IPS-NIHi7 (cell line): Measurements from ENCODE around the gene RABGAP1L.
"Not testable (repeated sequence)": the region's sequence is repeated elsewhere in the genome, so short reads cannot be mapped to it uniquely, and the experiment has no call there.

ENCODE experiments used
- DNase-seq: peaks from one replicate; pipeline ENCODE4 v3.0.0; 2012; ENCODE audit warnings: mixed read lengths; ENCODE audit errors: extremely low spot score

The RABGAP1L gene

DNA sequence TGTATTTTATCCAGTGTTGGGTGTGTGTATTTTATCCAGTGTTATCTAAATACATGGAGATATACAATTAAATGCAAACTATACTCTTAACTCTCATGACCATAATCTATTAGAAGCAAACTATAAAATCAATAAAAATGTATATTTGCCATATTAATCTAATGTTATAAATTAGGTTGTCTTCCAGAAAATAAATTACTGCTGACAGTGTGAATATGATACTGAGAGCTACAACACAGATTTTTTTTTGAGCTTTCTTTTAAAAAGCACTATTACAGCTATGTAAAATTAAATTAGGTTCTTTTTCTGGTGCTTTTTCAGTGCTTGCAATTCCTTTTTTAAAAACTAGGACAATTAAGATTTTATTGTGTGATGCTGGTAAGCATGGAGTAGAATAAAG, 269.4 kb downstream of the RABGAP1L start:
- no peak for DNase-seq

GRCh38 chr1:174433451-174433850, 274.1 kb downstream of the RABGAP1L start:
- no peak for DNase-seq

DNA sequence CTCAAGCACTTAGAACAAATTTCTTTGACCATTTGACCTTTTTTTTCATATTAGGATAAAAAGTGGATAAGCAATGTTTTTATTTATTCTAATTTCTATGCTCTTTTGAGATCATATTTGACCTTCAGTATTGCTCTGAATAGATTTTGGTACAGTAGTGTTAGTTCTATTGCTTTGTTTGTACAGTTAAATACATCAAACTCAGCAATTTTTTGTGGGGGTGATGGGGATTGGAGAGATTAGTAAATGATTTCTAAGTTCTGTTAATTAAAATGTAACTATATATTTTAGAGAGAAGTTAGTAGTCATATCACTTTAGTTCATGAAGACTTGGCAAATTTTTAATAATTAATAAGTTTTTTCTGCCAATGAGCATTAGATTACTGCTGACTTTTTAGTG, 286.0 kb downstream of the RABGAP1L start:
- no peak for DNase-seq

DNA sequence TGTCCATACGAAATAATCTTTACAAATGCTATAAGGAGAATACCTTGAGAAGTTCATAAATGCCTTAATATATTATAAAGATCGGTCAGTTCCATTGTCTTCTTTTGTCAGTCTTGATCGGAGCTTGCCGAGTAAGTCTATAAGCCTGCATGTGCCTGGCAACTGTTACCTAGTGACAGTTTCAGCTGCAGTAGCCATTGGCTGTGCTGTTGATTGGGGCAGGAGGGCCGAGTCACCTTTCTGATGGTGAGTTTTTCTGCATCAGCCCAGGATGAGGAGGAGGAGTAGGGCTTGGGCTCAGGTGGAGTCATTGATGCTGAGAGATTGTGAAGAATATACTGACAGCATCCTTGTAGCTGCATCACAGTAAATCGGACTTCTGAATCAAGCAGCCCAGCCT, 286.5 kb downstream of the RABGAP1L start:
- DNase-seq, result peak; percentile 30

DNA sequence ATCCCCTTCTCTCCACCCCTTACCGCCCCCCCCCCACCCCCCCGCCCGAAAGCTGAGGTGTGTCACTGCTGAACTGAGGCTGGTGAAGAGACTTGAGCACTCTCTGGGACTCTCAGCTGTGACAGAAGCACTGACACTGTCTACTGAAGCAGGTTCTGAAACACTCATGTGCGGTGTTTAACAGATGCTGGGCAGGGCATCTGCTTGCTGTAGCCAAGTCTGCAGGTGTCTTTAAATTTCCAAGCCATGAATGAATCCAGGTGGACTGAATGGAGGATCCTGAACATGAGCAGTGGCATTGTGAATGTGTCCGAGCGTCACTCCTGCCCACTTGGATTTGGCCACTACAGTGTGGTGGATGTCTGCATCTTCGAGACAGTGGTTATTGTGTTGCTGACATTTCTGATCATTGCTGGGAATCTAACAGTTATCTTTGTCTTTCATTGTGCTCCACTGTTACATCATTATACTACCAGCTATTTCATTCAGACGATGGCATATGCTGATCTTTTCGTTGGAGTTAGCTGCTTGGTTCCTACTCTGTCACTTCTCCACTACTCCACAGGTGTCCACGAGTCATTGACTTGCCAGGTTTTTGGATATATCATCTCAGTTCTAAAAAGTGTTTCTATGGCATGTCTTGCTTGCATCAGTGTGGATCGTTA, 288.7 kb downstream of the RABGAP1L start, which contains the start of gene GPR52:
TSS of gene GPR52 (plus strand) at position 99 of the 665 bp plus-strand sequence. CDS start at position 247, 148 bp downstream.
- DNase-seq, result no peak

DNA sequence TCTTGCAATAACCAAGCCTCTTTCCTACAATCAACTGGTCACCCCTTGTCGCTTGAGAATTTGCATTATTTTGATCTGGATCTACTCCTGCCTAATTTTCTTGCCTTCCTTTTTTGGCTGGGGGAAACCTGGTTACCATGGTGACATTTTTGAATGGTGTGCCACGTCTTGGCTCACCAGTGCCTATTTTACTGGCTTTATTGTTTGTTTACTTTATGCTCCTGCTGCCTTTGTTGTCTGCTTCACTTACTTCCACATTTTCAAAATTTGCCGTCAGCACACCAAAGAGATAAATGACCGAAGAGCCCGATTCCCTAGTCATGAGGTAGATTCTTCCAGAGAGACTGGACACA, 289.2 kb downstream of the RABGAP1L start:
- no peak for DNase-seq

DNA sequence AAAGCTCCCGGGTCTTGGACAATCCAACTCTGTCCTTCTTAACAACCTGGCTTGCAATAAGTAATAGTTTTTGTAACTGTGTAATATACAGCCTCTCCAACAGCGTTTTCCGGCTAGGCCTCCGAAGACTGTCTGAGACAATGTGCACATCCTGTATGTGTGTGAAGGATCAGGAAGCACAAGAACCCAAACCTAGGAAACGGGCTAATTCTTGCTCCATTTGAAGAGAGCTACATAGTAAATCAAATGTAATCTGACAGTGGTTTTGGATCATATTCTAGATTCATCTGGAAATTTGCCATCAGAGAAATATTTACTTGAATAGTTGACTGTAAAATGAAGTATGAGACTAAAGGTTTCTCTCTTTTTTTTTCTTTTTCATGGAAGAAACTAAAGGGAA, 289.7 kb downstream of the RABGAP1L start:
- no peak for DNase-seq

- peak; percentile 23 for DNase-seq
These were observed 292.1 kb downstream of the RABGAP1L start for GRCh38 chr1:174451408-174451807.

DNA sequence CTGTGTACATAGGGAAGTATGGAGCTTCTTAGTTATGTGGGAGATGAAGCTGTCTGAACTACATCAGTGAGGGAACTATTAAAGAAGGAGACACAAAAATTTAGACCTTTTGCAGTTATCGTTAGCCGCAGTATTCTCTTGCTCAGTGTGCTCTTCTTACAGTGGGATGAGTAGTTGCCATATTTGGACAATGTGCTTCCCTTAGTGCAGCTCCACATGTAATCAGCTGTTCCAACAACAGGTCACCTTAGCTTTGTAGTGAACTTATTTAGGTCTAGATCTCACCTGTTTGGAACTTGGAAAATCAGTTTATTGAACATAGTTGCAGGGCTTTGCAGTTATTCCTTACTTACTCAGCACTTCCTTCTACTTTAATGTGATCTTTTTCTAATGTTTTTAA, 306.5 kb downstream of the RABGAP1L start:
- no peak for DNase-seq

GRCh38 chr1:174466607-174467006, 307.3 kb downstream of the RABGAP1L start:
- DNase-seq, result no peak

GRCh38 chr1:174469052-174469451, 309.7 kb downstream of the RABGAP1L start:
- DNase-seq, result no peak

DNA sequence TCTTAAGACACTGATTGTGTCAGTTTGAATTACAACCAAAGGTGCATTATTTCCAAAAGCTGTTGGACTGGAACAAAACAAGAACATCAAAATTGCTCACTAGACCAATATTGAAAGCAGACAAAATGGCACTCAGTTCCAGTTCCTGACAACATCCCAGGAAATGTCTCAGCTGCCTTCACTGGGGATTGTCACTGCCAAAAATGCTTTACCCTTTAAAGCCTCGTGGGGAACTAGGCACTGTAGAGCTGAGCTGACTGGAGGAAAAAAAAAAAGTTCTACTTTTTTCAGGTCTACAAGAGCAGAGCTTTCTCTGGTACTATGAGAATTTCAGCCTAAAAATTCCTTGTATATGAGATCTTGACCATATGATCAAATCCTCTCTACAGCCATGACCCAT, 310.4 kb downstream of the RABGAP1L start:
- DNase-seq, result no peak

GRCh38 chr1:174479281-174479680, 320.0 kb downstream of the RABGAP1L start:
- no peak for DNase-seq

DNA sequence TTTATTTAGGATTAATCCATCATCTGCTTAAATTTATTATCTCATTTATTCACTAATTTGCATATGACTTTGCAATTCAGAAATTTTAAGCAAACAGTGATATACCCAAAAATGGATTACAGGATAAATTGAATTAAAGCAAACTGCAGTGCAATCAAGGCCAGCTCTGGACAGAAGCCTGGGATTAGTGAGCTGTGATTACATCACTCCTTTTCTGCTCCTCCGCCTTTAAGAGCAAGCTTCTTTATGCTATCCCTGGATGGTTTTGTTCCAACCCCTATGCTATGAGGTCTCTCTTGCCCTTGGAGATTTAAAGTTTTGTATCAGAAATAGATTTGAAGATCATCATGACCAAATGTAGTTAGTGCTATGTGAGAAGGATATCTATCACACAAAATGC, 321.0 kb downstream of the RABGAP1L start:
- no peak for DNase-seq

DNA sequence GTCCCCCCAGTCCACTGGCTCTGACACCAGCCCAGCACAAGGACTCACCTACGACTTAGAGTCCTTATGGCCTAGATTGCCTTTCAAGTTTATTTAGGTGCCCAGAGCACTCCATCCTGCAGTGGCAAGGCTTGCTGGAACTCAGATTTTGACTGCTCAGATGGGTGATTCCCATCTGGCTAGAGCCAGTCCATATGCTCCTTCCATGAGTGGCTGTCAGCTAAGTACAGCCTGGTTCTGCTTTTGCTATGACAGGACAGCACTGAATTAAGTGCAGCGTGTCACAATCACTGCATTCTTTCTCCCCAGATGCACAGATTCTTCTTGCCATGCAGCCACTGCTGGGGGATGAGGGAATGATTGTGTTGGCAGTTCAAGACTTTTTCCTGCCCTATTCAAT, 332.3 kb downstream of the RABGAP1L start:
- no peak for DNase-seq

- no peak for DNase-seq
These were observed 338.2 kb downstream of the RABGAP1L start for GRCh38 chr1:174497478-174497877.

GRCh38 chr1:174516755-174517154, 357.4 kb downstream of the RABGAP1L start:
- not testable (repeated sequence) for DNase-seq

DNA sequence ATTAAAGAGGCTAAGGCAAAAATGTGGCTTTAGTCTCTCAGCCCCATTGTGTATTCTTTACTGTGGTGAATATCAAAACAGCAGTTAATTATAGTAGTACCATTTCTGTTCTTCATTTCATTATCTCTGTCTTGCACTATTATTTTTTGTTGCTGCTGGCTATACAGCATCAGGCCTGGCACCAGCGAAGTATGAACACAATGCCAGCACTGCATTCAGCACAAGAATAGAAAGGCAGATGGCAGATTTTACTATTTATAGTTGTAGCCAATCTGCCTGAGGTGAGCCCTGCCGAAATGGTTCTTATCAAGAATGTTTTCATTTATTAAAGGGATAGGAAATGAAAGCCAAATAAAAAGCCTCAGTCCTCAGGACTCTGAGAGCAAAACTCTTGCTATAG, 360.5 kb downstream of the RABGAP1L start:
- no peak for DNase-seq

- no peak for DNase-seq
These were observed 372.4 kb downstream of the RABGAP1L start for GRCh38 chr1:174531751-174532150.

DNA sequence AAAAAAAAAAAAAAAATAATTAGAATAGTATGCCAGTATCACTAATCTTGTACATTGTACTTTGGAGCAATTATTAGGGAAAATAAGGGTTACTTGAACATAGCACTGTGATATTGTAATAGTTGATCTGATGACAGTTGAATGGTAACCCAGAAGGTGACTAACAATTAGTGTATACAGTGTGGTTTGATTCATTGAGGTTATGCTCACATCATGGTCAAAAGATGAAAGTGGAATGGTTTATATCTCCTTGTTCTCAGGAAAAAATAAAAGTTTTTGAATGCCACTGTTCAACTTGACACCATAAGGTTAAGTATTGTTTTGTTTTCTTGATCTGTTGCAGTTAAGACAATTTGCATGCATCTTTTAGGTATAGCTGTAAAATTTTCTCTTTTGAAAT, 375.5 kb downstream of the RABGAP1L start:
- DNase-seq, result no peak

DNA sequence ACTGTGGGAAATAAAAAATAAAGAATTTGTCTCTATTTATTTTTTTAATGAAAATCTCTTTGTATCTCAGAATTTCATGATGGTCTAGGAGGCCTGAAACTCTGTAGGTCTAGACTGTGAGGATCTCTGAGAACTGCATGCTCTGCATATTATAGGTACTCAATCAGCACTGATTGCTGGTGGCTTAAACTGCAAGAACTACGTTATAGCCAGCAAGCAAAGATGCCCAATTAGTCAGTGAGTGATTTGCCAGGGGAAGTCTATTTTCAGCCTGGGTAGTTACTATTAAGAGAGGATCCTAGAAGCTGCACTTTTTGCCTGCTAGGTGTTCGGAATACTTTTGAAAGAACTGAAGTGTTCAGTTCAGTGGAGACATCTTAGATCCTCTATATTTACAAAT, 375.9 kb downstream of the RABGAP1L start:
- no peak for DNase-seq

DNA sequence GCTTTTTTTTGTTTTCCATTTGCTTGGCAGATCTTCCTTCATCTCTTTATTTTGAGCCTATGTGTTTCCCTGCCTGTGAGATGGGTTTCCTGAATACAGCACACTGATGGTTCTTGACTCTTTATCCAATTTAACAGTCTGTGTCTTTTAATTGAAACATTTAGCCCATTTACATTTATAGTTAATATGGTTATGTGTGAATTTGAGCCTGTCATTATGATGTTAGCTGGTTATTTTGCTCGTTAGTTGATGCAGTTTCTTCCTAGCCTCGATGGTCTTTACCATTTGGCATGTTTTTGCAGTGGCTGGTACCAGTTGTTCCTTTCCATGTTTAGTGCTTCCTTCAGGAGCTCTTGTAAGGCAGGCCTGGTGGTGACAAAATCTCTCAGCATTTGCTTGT, 384.1 kb downstream of the RABGAP1L start:
- not testable (repeated sequence) for DNase-seq

- no peak for DNase-seq
These were observed 391.0 kb downstream of the RABGAP1L start for GRCh38 chr1:174550296-174550695.

DNA sequence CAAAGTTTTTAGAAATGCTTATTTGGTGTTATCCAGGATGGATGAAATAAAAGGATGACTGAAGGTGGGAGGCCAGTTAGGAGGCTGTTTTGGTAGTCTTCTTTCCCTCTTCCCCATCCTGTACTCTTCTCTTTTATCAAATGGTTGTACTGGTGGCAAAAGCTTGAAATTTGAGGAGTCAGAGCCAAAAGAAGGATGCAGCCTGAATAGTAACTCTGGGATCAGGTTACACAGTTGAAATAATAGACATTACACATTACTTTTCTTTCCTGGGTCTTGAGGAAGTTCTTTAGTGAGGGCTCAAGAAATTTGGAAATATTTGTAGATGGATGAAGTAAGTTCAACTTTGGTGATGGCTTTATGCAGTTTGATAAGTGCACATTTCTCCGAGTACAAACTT, 397.1 kb downstream of the RABGAP1L start:
- no peak for DNase-seq
